ENCODE data around the gene SOS1. TPM values are rescaled to one million over a fixed set of nuclear protein-coding genes. Genes with fewer than 3 reads are reported as not detected.

Gene SOS1
- total RNA-seq, 4 donors from 2014 or later: 48.6 to 64.2 (median 58.6) TPM

DNA sequence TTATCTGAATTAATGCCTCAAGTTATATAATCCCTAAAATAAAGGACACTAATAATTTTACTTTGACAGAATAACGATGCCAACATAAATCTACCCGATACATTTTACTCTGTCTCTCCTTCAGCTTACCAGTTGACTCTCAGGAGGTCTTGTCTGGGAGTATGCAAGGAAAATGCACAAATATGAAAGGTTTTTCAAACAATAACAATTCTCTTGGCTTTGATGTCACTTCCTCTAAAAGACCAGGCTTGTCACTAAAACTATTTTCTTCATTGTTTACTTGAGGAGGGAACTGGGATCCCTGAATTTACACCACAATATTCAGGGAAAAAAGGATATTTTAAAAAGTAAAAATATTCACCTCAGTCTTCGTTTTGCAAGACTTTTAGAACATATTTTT, 97.2 kb downstream of the SOS1 start:
- no peak overlapping the region for H3K4me3 ChIP-seq
- 64 to 70% methylated on average over 3 of the region's 3 CpGs for WGBS, 2 donors (ENCODE audit: low coverage in 1 of 2)
- H3K27ac ChIP-seq: peak overlapping the region in 1 of 4 donors; percentile 20

DNA sequence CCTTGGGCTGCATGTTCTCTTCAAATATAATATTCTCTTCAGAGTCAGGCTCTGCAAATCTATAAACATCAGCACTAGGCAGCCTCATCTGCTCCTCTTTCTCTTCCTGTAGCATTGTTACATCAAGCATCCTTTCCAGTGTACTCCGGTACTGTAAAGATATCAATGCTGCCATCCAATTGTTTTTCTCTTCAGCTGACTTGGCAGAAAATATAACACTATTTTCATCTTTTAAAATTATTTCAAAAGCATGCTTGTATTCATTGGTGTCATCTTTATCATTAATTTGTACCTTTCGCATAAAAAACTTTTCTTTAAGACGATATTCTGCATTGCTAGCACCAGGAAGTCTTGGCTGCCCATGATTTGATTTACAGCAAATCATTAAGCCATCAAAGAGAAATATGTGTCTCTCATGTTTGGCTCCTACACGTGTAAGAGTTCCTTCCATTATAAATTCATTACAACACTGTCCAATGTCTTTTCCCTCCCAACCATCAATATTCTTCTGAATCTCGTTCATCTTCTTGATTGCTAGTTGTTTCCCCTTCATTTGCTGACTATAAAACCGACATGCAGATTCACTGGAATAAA, 98.1 kb downstream of the SOS1 start:
- no peak for ATAC-seq
- 67 to 75% methylated on average over 6 of the region's 6 CpGs for WGBS, 2 donors (ENCODE audit: low coverage in 1 of 2)
- no peaks in the 10 kb centered on the region for H3K27me3 ChIP-seq
- H3K27ac ChIP-seq: peak overlapping the region in 1 of 4 donors; percentile 34
- H3K9me3 ChIP-seq: no peaks in the 10 kb centered on the region
- H3K36me3 ChIP-seq: peaks cover 0 to 25% of the 10 kb centered on the region in 2 donors
- H3K4me1 ChIP-seq: peaks cover 0 to 19% (median 0%) of the 10 kb centered on the region in 3 donors
- H3K4me3 ChIP-seq: no peak overlapping the region
- TF ChIP-seq EP300 (IDR thresholded peaks at IDR 0.05) (no peak), POLR2AphosphoS5 (IDR thresholded peaks at IDR 0.05) (no peak), POLR2A (IDR thresholded peaks at IDR 0.05) (no peak)
- TF ChIP-seq, protein P1, sequence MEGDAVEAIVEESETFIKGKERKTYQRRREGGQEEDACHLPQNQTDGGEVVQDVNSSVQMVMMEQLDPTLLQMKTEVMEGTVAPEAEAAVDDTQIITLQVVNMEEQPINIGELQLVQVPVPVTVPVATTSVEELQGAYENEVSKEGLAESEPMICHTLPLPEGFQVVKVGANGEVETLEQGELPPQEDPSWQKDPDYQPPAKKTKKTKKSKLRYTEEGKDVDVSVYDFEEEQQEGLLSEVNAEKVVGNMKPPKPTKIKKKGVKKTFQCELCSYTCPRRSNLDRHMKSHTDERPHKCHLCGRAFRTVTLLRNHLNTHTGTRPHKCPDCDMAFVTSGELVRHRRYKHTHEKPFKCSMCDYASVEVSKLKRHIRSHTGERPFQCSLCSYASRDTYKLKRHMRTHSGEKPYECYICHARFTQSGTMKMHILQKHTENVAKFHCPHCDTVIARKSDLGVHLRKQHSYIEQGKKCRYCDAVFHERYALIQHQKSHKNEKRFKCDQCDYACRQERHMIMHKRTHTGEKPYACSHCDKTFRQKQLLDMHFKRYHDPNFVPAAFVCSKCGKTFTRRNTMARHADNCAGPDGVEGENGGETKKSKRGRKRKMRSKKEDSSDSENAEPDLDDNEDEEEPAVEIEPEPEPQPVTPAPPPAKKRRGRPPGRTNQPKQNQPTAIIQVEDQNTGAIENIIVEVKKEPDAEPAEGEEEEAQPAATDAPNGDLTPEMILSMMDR (IDR thresholded peaks at IDR 0.05): no peak

More for the DNA sequence above, 97.2 kb downstream of the SOS1 start:
- no peak for TF ChIP-seq EP300 (IDR thresholded peaks at IDR 0.05)
- TF ChIP-seq POLR2AphosphoS5 (IDR thresholded peaks at IDR 0.05): no peak
- TF ChIP-seq, protein P1 (IDR thresholded peaks at IDR 0.05): no peak
- no peak for TF ChIP-seq POLR2A (IDR thresholded peaks at IDR 0.05)
- H3K4me1 ChIP-seq: peaks cover 0 to 12% (median 0%) of the 10 kb centered on the region in 3 donors
- ATAC-seq: no peak
- H3K9me3 ChIP-seq: no peaks in the 10 kb centered on the region
- peaks cover 0 to 25% of the 10 kb centered on the region in 2 donors for H3K36me3 ChIP-seq
- no peaks in the 10 kb centered on the region for H3K27me3 ChIP-seq

DNA sequence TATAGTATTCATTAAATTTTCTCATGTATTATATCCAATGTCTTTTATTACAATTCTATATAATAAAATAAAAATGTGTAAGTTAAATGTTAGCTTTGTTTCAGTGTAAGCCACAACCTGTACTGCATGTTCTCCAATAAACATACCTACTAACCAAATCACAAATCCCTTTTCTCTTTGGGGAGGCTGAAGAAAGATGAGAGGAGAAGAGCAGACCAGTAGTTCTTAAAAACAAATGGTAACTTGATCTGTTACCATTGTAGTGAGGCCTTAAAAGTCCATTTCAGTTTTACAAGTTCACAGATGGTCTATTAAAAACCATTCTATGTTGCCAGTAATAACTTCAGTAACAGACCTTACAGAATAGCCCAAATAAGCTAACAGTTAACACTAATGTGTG, 100.5 kb downstream of the SOS1 start:
- peaks cover 0 to 35% (median 0%) of the 10 kb centered on the region in 3 donors for H3K4me1 ChIP-seq
- H3K9me3 ChIP-seq: no peaks in the 10 kb centered on the region
- no peak overlapping the region for H3K4me3 ChIP-seq
- H3K36me3 ChIP-seq: peaks cover 0 to 15% of the 10 kb centered on the region in 2 donors
- TF ChIP-seq, protein P1 (IDR thresholded peaks at IDR 0.05): no peak
- TF ChIP-seq POLR2AphosphoS5 (IDR thresholded peaks at IDR 0.05): no peak
- no peak for TF ChIP-seq EP300 (IDR thresholded peaks at IDR 0.05)
- no peak for TF ChIP-seq POLR2A (IDR thresholded peaks at IDR 0.05)
- no peak for ATAC-seq
- H3K27ac ChIP-seq: peak overlapping the region in 1 of 4 donors; percentile 5
- H3K27me3 ChIP-seq: no peaks in the 10 kb centered on the region

DNA sequence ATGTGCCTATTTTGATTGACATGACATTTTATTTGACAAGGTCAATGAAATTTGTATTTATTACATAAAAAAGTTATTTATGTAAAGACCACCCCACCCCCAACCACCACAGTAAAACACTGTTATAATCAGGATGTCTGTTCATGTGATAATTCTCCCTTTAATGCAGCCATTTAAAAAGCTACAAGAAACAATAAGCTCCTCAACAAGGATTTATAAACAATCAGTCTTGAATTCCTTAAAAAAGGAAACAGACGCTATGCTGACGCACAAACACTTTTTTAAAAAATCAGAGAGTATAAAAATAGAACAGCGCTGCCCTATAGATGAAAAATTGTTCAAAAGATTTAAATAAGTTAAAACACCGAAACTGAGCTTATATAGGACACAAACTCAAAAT, 102.2 kb downstream of the SOS1 start:
- H3K9me3 ChIP-seq: no peaks in the 10 kb centered on the region
- no peak for TF ChIP-seq POLR2A (IDR thresholded peaks at IDR 0.05)
- TF ChIP-seq POLR2AphosphoS5 (IDR thresholded peaks at IDR 0.05): no peak
- TF ChIP-seq EP300 (IDR thresholded peaks at IDR 0.05): no peak
- TF ChIP-seq, protein P1 (IDR thresholded peaks at IDR 0.05): no peak
- peaks cover 0 to 20% of the 10 kb centered on the region in 2 donors for H3K36me3 ChIP-seq
- H3K27ac ChIP-seq: peak overlapping the region in 1 of 4 donors; percentile 34
- peaks cover 0 to 26% (median 0%) of the 10 kb centered on the region in 3 donors for H3K4me1 ChIP-seq
- no peaks in the 10 kb centered on the region for H3K27me3 ChIP-seq
- ATAC-seq: no peak
- 55 to 70% methylated on average over 4 of the region's 4 CpGs for WGBS, 2 donors (ENCODE audit: low coverage in 1 of 2)
- no peak overlapping the region for H3K4me3 ChIP-seq

DNA sequence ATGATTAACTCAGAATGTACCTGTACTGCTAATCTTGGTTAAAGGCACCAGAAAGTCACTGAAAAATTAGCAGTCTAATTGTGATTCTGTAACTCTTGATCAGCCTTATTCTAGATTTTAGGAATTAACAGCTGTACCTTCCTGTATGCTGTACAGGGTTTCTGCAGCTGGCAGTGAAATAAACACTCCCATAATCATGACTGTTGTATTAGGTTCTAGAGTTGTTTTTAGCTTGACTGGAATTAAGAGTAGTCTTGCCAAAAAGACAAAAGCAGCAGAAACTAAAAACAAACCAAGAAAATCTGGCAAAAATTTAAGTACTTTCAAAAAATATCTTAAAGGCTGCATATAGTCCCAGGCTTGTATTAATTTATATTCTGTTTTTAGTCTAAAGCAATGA, 103.5 kb downstream of the SOS1 start:
- no peak for ATAC-seq
- TF ChIP-seq EP300 (IDR thresholded peaks at IDR 0.05) (no peak), POLR2AphosphoS5 (IDR thresholded peaks at IDR 0.05) (no peak), POLR2A (IDR thresholded peaks at IDR 0.05) (no peak)
- TF ChIP-seq, protein P1 (IDR thresholded peaks at IDR 0.05): no peak
- H3K27ac ChIP-seq: no peak overlapping the region

More for the DNA sequence above, 103.5 kb downstream of the SOS1 start:
- Histone ChIP-seq H3K36me3 (peaks cover 3 to 20% of the 10 kb centered on the region in 2 donors), H3K4me1 (peaks cover 0 to 26% (median 0%) of the 10 kb centered on the region in 3 donors), H3K27me3 (no peaks in the 10 kb centered on the region), H3K9me3 (no peaks in the 10 kb centered on the region), H3K4me3 (no peak overlapping the region)

All from gastroesophageal sphincter (tissue), 4 donors.